HL-60 (cell line): ENCODE results near the gene NPHP1.

ENCODE experiments used
- DNase-seq, 2 experiments: peaks; one replicate each; pipeline ENCODE4 v3.0.0-alpha.2; 2010 to 2020; ENCODE audit warnings: low read depth in 1 of 2, low spot score in 1 of 2
- H3K27ac ChIP-seq: fragments of 250-450 bp; sonication (Bioruptor Pico); replicated peaks from 2 replicates; pipeline ENCODE4 v1.5.1; 2020; ENCODE audit warnings: mild to moderate bottlenecking, moderate library complexity
- H3K27me3 ChIP-seq: fragments of 250-450 bp; sonication (Bioruptor Pico); 2 replicates; pipeline ENCODE4 v1.5.1; 2021; ENCODE audit warnings: mild to moderate bottlenecking, moderate library complexity; ENCODE audit not compliant: insufficient read depth, poor library complexity, severe bottlenecking
- H3K4me3 ChIP-seq: replicated peaks from 2 replicates; pipeline ENCODE4 v1.5.1; 2011; ENCODE audit warnings: mild to moderate bottlenecking, control low read depth, low read length; ENCODE audit not compliant: insufficient read depth
- CTCF ChIP-seq: IDR thresholded peaks from one replicate; pipeline ENCODE4 v1.5.1; 2011; ENCODE audit warnings: low read length, control low read depth, inconsistent platforms; ENCODE audit not compliant: insufficient read depth
- GABPA ChIP-seq: IDR thresholded peaks from 2 replicates; pipeline ENCODE4 v1.6.1; 2012; ENCODE audit warnings: low read depth
- POLR2AphosphoS5 ChIP-seq: IDR thresholded peaks from 2 replicates; pipeline ENCODE4 v1.6.1; 2012; ENCODE audit warnings: low read depth
- REST ChIP-seq: IDR thresholded peaks from 2 replicates; pipeline ENCODE4 v1.6.1; 2012; ENCODE audit warnings: low read depth; ENCODE audit not compliant: insufficient replicate concordance
- SPI1 ChIP-seq: IDR thresholded peaks from 2 replicates; pipeline ENCODE4 v1.6.1; 2012; ENCODE audit warnings: low read depth, mild to moderate bottlenecking, borderline replicate concordance

Gene NPHP1

GRCh38 chr2:110126906-110127305 lies 77.9 kb downstream of the NPHP1 start:
- Histone ChIP-seq H3K4me3 (no peak overlapping the region), H3K27ac (no peak overlapping the region), H3K27me3 (peaks cover 2% of the 10 kb centered on the region)
- TF ChIP-seq POLR2AphosphoS5 (no peak), SPI1 (no peak), GABPA (no peak), CTCF (no peak), REST (no peak)
- no peak for DNase-seq

DNA sequence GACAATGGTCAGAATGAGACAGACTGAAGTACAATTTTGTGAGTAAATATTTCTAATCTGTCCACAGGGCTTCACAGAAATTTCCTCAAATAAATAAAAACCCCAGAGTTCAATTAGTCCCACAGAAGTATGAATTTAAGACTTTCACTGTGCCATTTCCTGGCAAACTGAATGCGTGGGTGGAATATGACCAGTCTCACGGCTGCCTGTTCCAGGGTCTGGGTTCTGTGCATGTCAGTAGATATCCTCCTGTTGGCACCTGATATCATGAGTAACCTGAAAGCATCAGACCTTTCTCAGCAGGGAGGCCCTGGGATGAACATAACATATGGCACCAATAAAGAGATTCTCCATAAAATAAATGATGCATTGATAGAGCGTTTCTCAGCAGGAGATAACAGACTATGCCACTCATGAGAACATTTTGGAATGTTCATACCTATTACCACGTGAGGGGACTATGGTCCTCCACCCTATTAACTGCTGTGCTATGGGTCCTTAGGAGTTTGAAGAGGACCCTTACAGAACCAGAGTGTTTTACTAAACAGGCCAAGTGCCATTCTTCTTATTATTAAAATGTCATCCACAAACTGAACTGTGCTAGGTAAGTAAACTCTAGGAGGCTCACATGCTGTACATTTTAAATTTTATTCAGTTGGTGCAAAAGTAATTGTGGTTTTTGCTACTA lies 78.6 kb downstream of the NPHP1 start:
- TF ChIP-seq REST (no peak), POLR2AphosphoS5 (no peak), GABPA (no peak), CTCF (no peak)
- no peak for DNase-seq
- Histone ChIP-seq H3K27me3 (peaks cover 2% of the 10 kb centered on the region), H3K4me3 (no peak overlapping the region), H3K27ac (no peak overlapping the region)

GRCh38 chr2:110124939-110125691 lies 79.7 kb downstream of the NPHP1 start:
- H3K27me3 ChIP-seq = peaks cover 2% of the 10 kb centered on the region
- H3K4me3 ChIP-seq = no peak overlapping the region
- no peak overlapping the region for H3K27ac ChIP-seq
- DNase-seq = no peak
- TF ChIP-seq SPI1 = no peak
- TF ChIP-seq POLR2AphosphoS5 = no peak
- TF ChIP-seq REST = no peak
- TF ChIP-seq CTCF = no peak
- no peak for TF ChIP-seq GABPA
